RPMI7951 (cell line): ENCODE measurements around the gene HOXB5. TPM values are rescaled to one million over a fixed set of nuclear protein-coding genes. Genes with fewer than 3 reads are reported as not detected.
A peak's percentile ranks its signal among the peaks of the same experiment; 100 is the strongest.

Experiments
- DNase-seq: peaks from one replicate; pipeline ENCODE4 v3.0.0-alpha.2; 2012; ENCODE audit warnings: low read depth
- total RNA-seq: library from RNA; depleted of rRNA; stranded (reverse); fragments of >200 nt; shearing (Covaris generic); gene quantifications from 2 replicates; pipeline ENCODE4 v1.2.3, GENCODE V29; 2014

The HOXB5 gene
- total RNA-seq, 1 experiment from 2014 or later: 0.24 TPM

GRCh38 chr17:48590607-48591161 is 2.9 kb downstream of the HOXB5 start:
- DNase-seq: no peak

GRCh38 chr17:48589831-48590606 is 3.6 kb downstream of the HOXB5 start, which contains the start of gene HOXB3:
Gene HOXB3 (minus strand): TSS chr17:48590241. CDS start chr17:48552474, 37,767 bp downstream.
- DNase-seq: no peak

DNA sequence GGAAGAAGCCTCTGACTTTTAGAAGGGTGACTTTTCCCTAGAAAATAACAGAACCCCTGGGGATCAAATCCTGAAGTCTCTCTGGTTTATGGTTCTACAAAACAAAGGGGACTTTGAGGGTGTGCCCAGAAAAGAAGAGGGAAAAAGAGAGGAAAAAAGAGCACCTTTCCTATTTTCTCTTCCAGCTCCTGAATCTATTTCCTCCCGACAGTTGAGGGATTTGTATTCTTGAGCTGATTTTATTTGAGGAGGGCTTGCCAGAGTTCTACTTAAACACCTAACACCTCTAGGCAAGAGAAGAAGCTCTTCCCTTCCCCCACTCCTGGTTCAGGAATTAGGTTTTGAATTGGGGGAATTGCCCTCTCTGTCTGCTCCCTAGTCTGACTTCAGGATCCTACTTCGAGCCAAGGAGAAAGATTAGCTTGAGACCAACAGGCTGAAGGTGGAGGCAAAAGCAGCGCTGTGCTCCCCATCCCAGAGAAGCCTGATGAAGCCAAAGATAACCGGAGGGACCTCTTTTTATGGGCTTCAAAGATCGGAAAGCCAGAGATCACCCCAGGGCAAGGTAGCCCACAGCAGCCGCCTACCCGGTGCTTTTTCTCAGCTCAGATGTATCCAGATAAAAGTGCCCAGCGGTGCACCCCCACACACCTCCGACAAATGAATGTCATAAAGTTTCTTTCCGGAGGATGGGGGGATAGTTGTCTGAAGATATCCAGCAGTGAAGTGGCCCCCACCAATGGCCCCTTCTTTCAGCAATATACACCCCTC is 4.3 kb downstream of the HOXB5 start:
- no peak for DNase-seq

GRCh38 chr17:48588528-48588927 is 5.1 kb downstream of the HOXB5 start:
- DNase-seq: no peak

GRCh38 chr17:48588074-48588415 is 5.5 kb downstream of the HOXB5 start:
- DNase-seq: no peak

- DNase-seq: no peak
These were observed 6.1 kb downstream of the HOXB5 start for GRCh38 chr17:48587276-48588073.

DNA sequence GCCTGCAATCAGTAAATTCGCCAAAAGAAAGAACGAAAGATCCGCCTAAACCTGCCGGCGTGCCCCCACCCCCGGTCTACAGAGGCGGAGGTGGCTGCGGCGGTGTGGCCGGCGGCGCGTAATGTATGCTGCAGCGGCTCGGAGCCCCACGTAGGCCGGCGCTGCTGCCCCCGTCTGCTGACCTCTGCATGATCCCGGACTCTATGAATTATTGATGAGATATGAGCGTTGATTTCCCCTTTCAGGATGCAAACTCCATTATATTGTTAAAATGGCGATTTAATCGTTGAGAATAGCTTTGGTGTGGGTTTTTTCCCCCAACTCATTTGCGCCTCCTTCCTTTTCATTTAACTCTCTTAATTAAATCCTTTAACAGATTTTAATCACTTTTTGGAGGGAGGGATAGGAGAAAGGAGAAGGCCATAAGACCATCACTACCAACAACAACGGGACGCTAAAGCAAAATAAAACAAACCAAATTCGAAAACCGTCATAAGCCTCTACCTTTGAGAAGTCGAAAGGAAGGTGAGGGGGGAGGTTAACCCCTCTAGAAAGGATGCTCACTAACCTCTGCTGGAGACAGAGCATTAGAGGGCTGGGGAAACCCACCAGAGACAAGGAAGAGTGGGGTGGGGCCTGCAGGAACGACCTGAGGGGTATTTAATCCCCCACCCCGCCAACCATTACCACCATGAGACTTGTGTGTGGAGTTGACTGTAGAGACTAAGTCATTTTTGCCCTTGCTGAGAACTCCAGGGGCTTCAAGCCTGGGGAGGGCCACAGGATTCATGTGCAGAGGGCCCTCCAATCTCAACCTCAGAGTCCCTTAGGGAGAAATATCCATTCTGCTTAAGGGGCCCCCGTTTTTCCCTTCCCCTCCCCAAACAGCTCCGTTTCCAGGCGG is 7.0 kb downstream of the HOXB5 start:
- DNase-seq: no peak

GRCh38 chr17:48584223-48584741 is 9.3 kb downstream of the HOXB5 start:
- DNase-seq: peak; percentile 66

GRCh38 chr17:48583708-48584222 is 9.8 kb downstream of the HOXB5 start:
- no peak for DNase-seq

DNA sequence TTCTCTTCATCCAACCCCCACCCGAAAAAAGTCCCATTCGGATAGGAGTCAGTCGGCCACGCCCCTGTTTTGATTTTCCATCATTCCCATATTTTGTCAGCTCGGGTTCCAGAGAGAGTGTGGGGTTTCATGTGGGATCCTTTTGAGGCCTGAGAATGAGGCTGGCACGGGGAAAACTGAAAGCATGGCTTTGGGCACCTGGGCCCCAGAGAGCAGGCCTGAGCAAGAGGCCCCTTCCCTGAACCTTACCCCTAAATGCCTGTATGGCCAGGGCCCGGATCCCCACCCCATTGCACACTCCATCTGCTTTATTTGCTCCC is 10.9 kb downstream of the HOXB5 start:
- DNase-seq: no peak

GRCh38 chr17:48579760-48580554 is 13.6 kb downstream of the HOXB5 start:
- DNase-seq: no peak

DNA sequence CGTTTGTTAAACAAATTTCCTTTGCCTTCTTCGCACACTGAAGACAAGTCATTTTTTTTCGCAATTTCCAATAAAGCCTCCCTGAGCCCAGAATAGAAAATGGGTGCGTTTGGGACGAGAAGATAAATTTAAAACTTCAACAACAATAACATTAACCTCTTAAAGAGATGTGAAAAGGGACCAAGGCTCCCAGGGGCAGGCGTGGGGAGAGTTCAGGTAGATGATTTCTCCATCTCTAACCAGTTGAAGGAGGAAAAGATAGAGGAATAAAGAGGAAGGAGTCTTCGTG is 14.2 kb downstream of the HOXB5 start:
- DNase-seq: no peak

DNA sequence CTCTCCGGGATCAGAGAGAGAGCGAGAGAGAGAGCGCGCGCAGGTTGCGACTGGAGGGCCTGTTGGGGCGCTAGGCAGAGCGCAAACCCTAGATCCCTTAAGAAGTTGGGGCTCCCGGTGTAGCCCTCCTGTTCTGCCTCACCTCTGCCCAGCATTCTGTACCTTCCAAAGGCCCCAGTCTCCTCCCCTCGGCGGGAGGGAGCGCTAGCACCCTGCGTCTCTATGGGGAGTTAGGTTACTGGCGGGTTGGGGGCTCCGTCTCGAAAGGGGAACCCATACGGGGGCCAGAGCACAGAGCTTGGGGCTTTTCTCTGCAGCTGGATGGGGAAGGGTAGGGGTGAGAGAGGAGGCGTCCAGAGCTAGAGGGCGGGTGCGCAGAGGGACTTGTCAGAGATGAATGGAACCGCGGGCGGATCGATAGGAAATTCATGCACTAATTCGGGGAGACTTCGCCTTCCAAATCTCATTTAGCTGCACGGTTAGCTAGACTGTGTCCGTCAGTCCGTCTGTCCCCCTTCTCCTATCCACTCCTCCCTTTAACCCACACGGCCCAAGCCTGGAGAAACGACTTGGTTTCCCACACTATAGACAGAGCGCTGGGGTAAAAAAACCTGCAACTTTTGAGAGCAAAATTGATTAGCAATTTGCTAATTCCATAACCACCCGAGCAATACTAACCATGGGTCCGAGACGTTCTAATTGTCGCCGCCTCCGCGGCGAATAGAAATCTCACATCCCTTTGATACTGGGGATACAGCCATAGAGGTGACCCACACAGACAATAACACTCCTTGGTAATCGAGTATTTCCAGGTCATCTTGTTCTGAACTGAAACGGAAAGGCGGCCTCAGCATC is 14.7 kb downstream of the HOXB5 start:
- no peak for DNase-seq

DNA sequence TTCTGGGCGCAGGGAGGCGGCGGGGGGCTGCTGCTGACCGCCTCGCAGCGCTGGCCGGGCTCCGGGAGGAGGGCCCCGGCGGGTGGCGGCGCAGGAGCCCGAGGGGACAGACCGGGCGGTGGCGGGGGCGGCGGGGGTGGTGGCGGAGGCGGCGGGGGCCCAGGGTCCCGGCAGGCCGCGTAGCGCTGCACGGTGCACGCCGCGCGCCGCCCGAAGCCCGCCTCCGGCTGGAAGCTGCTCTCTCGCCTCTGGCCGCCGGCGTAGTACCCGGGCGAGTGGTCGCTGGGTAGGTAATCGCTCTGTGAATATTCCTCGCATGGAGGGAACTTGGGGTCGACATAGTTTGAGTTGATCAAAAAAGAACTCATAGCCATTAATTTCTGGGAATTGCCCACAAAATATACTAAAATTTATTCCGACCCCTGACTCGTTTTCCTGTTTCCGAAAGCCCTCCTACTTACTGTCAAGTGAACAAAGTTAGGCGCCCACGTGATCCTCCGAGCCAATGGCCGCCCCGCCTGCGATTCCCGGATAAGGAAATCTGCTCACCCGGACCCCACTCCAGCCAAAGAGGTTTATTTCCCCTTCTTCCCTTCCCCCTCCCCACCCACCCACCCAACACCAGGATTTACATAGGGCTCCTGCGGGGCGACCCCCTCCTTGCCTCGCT is 15.5 kb downstream of the HOXB5 start, which contains the start of gene HOXB4:
TSS of gene HOXB4 (minus strand) at position 405 of the 670 bp plus-strand sequence. CDS start at position 374, 31 bp downstream.
- DNase-seq: peak; percentile 61

- DNase-seq: no peak
These were observed 16.1 kb downstream of the HOXB5 start for GRCh38 chr17:48577330-48577945.

DNA sequence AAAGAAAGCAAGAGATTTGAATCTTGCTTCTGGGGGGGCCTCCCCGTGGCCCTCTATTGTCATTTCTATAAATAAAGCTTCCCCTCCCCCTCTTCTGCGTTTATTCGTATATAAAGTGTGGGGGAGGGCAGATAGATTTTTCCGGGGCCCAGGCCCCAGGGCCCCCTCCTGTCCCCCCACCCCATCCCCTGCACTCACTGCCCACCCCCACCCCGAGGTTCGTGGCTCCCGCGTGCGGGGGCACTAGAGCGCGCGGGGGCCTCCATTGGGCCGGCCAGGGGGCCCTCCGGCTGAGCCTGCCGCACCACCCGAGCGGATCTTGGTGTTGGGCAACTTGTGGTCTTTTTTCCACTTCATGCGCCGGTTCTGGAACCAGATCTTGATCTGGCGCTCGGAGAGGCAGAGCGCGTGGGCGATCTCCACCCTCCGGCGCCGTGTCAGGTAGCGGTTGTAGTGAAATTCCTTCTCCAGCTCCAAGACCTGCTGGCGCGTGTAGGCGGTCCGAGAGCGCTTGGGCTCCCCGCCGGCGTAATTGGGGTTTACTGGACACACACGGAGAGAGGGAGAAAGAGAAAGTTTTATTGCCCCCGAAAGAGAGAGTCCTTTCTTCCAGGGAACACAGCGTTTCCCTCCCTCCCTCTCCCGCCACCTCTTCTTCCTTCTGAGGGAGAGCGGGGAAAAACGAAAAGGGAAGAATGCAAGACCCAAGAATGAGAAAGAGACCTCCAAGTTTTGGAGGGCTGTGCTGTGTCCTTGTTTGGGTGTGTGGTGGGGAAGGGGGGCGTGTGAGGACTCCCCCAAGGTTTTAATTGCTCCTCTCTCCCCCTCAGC is 16.9 kb downstream of the HOXB5 start:
- peak; percentile 68 for DNase-seq
